Heart left ventricle (tissue), 16 donors: ENCODE data around the gene SEC62. TPM values are rescaled to one million over a fixed set of nuclear protein-coding genes. Genes with fewer than 3 reads are reported as not detected.

Source experiments
- ATAC-seq, 4 donors: fragments of 200-7000 bp; cut with Tn5 transposase; one replicate each; pipeline ENCODE4 v1.9.1; 2020 to 2022; ENCODE audit warnings: moderate library complexity in 4 of 4, mild to moderate bottlenecking in 3 of 4, moderate number of reproducible peaks in 1 of 4
- DNase-seq, 5 donors: peaks; one replicate each; pipeline ENCODE4 v3.0.0-alpha.2; 2020
- H3K27ac ChIP-seq, 12 donors: fragments of 200-600 bp; sonication (generic) in 4 of 12; one replicate each; pipeline versions ENCODE4 v1.5.0 to v1.8.0; 2016 to 2022; ENCODE audit warnings: mild to moderate bottlenecking in 2 of 12
- H3K27me3 ChIP-seq, 9 donors: fragments of 200-600 bp; sonication (generic) in 2 of 9; one replicate each; pipeline versions ENCODE4 v1.5.1 to v1.8.0; 2016 to 2022; ENCODE audit warnings: mild to moderate bottlenecking in 3 of 9
- H3K36me3 ChIP-seq, 9 donors: fragments of 200-600 bp; sonication (generic) in 2 of 9; one replicate each; pipeline versions ENCODE4 v1.5.0 to v1.8.0; 2018 to 2022; ENCODE audit warnings: mild to moderate bottlenecking in 2 of 9
- H3K4me1 ChIP-seq, 12 donors: fragments of 200-600 bp; sonication (generic) in 4 of 12; one replicate each; pipeline versions ENCODE4 v1.5.0 to v1.8.0; 2016 to 2022; ENCODE audit warnings: mild to moderate bottlenecking in 3 of 12
- H3K4me3 ChIP-seq, 12 donors: fragments of 200-600 bp; sonication (generic) in 4 of 12; one replicate each; pipeline versions ENCODE4 v1.5.0 to v1.8.0; 2017 to 2022; ENCODE audit warnings: mild to moderate bottlenecking in 9 of 12, moderate library complexity in 4 of 12
- H3K9me3 ChIP-seq, 12 donors: fragments of 200-600 bp; sonication (generic) in 4 of 12; one replicate each; pipeline versions ENCODE4 v1.5.0 to v1.8.0; 2016 to 2022; ENCODE audit warnings: mild to moderate bottlenecking in 1 of 12
- CTCF ChIP-seq, 12 donors: fragments of 200-600 bp; sonication (generic) in 4 of 12; IDR thresholded peaks; one replicate each; pipeline versions ENCODE4 v1.5.0 to v1.8.0; 2018 to 2022; ENCODE audit warnings: antibody characterized with exemption in 12 of 12, mild to moderate bottlenecking in 5 of 12
- POLR2A ChIP-seq, 2 donors: fragments of 450-650 bp; IDR thresholded peaks; one replicate each; pipeline ENCODE4 v1.6.1; 2017; ENCODE audit warnings: antibody characterized with exemption in 2 of 2, mild to moderate bottlenecking in 2 of 2, moderate library complexity in 2 of 2
- WGBS, 4 donors: extraction: QIAGEN DNeasy Blood & Tissue Kit in 2 of 4; methylation state at CpG; one replicate each; pipeline versions ENCODE4 v1.1.5 to v1.1.7; 2013 to 2018; 5-methylcytosine and 5-hydroxymethylcytosine counted together
- intact Hi-C, 10 donors: fragments of 100-400 bp; cut with DNase I; formaldehyde crosslinking; loops; one replicate each; pipeline versions ENCODE4 v1.11.1 to v1.14.2; 2022
- long read RNA-seq, 3 donors: library from polyadenylated mRNA; unstranded; transcript quantifications; one replicate each; pipeline ENCODE4 v2.0.0, GENCODE V29; 2020 to 2021
- polyA plus RNA-seq, 2 donors: library from polyadenylated mRNA; stranded (reverse); fragments of 200-250 nt; gene quantifications; one replicate each; pipeline ENCODE4 v1.2.3, GENCODE V29; 2013
- total RNA-seq, 9 donors: library from RNA; depleted of rRNA in 2 of 9; stranded (reverse); fragments of >200 nt in 2 of 9; fragmentation: NEBNext Ultra II Directional in 3 of 9; extraction: Animal tissue kit (Norgen Biotek cat#: 25700) in 3 of 9; gene quantifications; one replicate each; pipeline versions ENCODE4 v1.1.0 to v1.2.4, GENCODE V29; 2016 to 2023
- donor health status: ischemic (EF 13 %, LVEDD 7.1; RV severe dilation, severe dysfunction).
- donor health status: healthy with polysubstance abuse.
- donor health status: DM: no; HTN: yes; CAD: no.
- donor health status: DM: no; HTN: no; CAD: no.
- donor health status: ischemic (EF 25% LVEDD 6.9; RV normal size, moderate dysfunction).
- donor health status: ischemic (EF 25% LVEDD 5.7; RV mildly dilated, moderate dysfunction).
- donor health status: healthy.
- donor health status: DM: yes; HTN: yes; CAD: no.
- donor health status: ischemic (EF 35%, LVEDD 5.7; RV mildly dilated, moderate dysfunction).
- donor health status: nonischemic (EF 11% LVEDD 7.7; RV severe dilation, severe dysfunction).
- donor health status: DM: yes; HTN: yes; CAD: no.
- donor health status: PGD.
- donor health status: ischemic (EF 29% LVEDD 5.4; RV normal size, mild dysfunction).
- donor health status: nonischemic (EF 23%, LVEDD 6.1; RV moderate dilation, normal function).

SEC62 gene
- total RNA-seq = 100 to 1,000 TPM in 1 of 9 donors, 10 to 100 TPM in 8; 29.5 to 104 (median 75.2) TPM
- 10 to 100 TPM; 42.1 to 53.2 TPM for polyA plus RNA-seq
- long read RNA-seq, donor 1, full-length matches to known transcripts = 26 of 67 reads
- long read RNA-seq, donor 1, partial matches to known transcripts = 35 of 67 reads
- long read RNA-seq, donor 1, other reads (novel, unspliced or antisense) = 6 of 67 reads
- long read RNA-seq, donor 2, full-length matches to known transcripts = 7 of 22 reads
- long read RNA-seq, donor 2, partial matches to known transcripts = 13 of 22 reads
- long read RNA-seq, donor 2, other reads (novel, unspliced or antisense) = 2 of 22 reads
- long read RNA-seq, donor 3, full-length matches to known transcripts = 34 of 67 reads
- long read RNA-seq, donor 3, partial matches to known transcripts = 28 of 67 reads
- long read RNA-seq, donor 3, other reads (novel, unspliced or antisense) = 5 of 67 reads

DNA sequence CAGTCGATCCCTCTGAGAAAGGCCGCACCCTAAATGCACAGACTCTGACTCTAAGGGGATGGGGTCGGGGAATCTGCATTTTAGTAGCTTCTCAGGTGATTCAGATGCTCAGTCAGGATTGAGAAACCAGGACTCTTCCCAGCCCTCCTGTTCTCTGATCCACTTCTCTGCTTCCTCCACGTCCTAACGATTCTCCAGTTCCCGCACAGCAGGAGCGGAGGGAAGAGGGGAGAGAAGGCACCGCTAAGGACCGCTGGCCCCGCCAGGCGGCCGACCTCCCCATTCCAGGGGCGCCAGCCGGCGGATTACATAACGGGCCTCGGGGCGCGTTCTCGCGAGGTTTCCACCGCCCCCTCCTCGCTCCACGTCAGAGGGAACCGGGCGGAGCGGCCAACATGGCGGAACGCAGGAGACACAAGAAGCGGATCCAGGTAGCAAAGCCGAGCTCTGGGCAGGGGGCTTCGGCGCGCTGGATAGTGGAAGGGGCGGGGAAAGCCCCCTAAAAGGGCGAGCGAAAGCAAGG, at the start of gene SEC62:
Gene SEC62, plus strand, starts transcription at position 380 of the 523 bp plus-strand sequence. Its CDS starts 16 bp downstream, at position 396.
- Histone ChIP-seq H3K27ac (peak within 1 kb of the TSS; percentile 90 to 99 (median 94)), H3K27me3 (no peaks in the 10 kb centered on the region), H3K4me3 (peak within 1 kb of the TSS; percentile 65 to 99 (median 84)), H3K36me3 (peaks cover 0 to 14% (median 0%) of the 10 kb centered on the region in 9 donors), H3K9me3 (peaks cover 0 to 3% (median 0%) of the 10 kb centered on the region in 12 donors), H3K4me1 (peaks cover 2 to 47% (median 35%) of the 10 kb centered on the region in 12 donors)
- peak; percentile 98 to 99 (median 98) for ATAC-seq
- DNase-seq = peak; percentile 95 to 98 (median 96)
- 1 to 6% (median 1%) methylated on average over 6 to 37 of the region's 37 CpGs for WGBS, 4 donors
- peak; percentile 24 to 76 (median 47) for TF ChIP-seq CTCF (IDR thresholded peaks at IDR 0.05)
- TF ChIP-seq POLR2A (IDR thresholded peaks at IDR 0.05) = peak in 1 of 2 donors; percentile 83
- intact Hi-C loops = loop anchor here (1.0 to 10.0 kb wide), 12 partner anchors 36 to 901 kb away; partner anchors contain the start of genes LRRC31 (in 4 of the 10), ACTRT3 (in 2 of the 10), MYNN (in 2 of the 10) and TERC (in 2 of the 10)

- ATAC-seq (peak; percentile 94 to 98 (median 96)), DNase-seq (peak; percentile 74 to 92 (median 86))
- 13 to 19% (median 17%) methylated on average over 7 to 8 of the region's 8 CpGs for WGBS, 4 donors
- no peak overlapping the region for H3K27ac ChIP-seq
- peaks cover 0 to 3% (median 0%) of the 10 kb centered on the region in 12 donors for H3K4me1 ChIP-seq
- TF ChIP-seq POLR2A (IDR thresholded peaks at IDR 0.05) (no peak), CTCF (IDR thresholded peaks at IDR 0.05) (no peak)
- H3K27me3 ChIP-seq = peaks cover 0 to 4% (median 0%) of the 10 kb centered on the region in 9 donors
- peaks cover 0 to 3% (median 0%) of the 10 kb centered on the region in 12 donors for H3K9me3 ChIP-seq
- no peaks in the 10 kb centered on the region for H3K36me3 ChIP-seq
- H3K4me3 ChIP-seq = no peak overlapping the region
- intact Hi-C loops = loop anchor here in 1 of 10 donors (2.0 kb wide), 1 partner anchor 36 kb away; no protein-coding TSS in a partner anchor
Measured at GRCh38 chr3:169923189-169923588, 43.4 kb upstream of the SEC62 start.

GRCh38 chr3:169923831-169924230, 42.8 kb upstream of the SEC62 start:
- no peak overlapping the region for H3K27ac ChIP-seq
- TF ChIP-seq POLR2A (IDR thresholded peaks at IDR 0.05) = no peak
- no peak for TF ChIP-seq CTCF (IDR thresholded peaks at IDR 0.05)
- peaks cover 0 to 5% (median 0%) of the 10 kb centered on the region in 9 donors for H3K27me3 ChIP-seq
- H3K9me3 ChIP-seq = peaks cover 0 to 3% (median 0%) of the 10 kb centered on the region in 12 donors
- WGBS, 4 donors = 61 to 83% (median 69%) methylated on average over 1 of the region's 1 CpG
- H3K36me3 ChIP-seq = no peaks in the 10 kb centered on the region
- no peak overlapping the region for H3K4me3 ChIP-seq
- no peak for ATAC-seq
- peaks cover 0 to 3% (median 0%) of the 10 kb centered on the region in 12 donors for H3K4me1 ChIP-seq
- intact Hi-C loops = loop anchor here in 1 of 10 donors (2.0 kb wide), 1 partner anchor 37 kb away; no protein-coding TSS in a partner anchor
- DNase-seq = no peak
